Muscle layer of duodenum (tissue), 2 donors: ENCODE data around the gene SKI.

ENCODE experiments used
- H3K27ac ChIP-seq: one replicate; pipeline ENCODE4 v1.7.0; 2013; ENCODE audit warnings: mild to moderate bottlenecking, low read length
- H3K27me3 ChIP-seq: one replicate; pipeline ENCODE4 v1.7.0; 2013; ENCODE audit warnings: low read depth, mild to moderate bottlenecking, control low read depth, low read length
- H3K36me3 ChIP-seq, 2 donors: one replicate each; pipeline ENCODE4 v1.7.0; 2013; ENCODE audit warnings: low read length in 2 of 2, control low read depth in 1 of 2, mild to moderate bottlenecking in 1 of 2; ENCODE audit not compliant: insufficient read depth in 2 of 2, control insufficient read depth in 1 of 2
- H3K4me1 ChIP-seq, 2 donors: one replicate each; pipeline ENCODE4 v1.7.0; 2013; ENCODE audit warnings: low read length in 2 of 2, mild to moderate bottlenecking in 2 of 2, control low read depth in 1 of 2, moderate library complexity in 1 of 2; ENCODE audit not compliant: insufficient read depth in 2 of 2, control insufficient read depth in 1 of 2
- H3K4me3 ChIP-seq, 2 donors: one replicate each; pipeline ENCODE4 v1.7.0; 2013; ENCODE audit warnings: low read length in 2 of 2, low read depth in 1 of 2, mild to moderate bottlenecking in 1 of 2
- H3K9me3 ChIP-seq, 2 donors: one replicate each; pipeline ENCODE4 v1.7.0; 2013; ENCODE audit warnings: low read length in 2 of 2, control low read depth in 1 of 2, mild to moderate bottlenecking in 1 of 2; ENCODE audit not compliant: control insufficient read depth in 1 of 2
- donor health status: healthy.

The SKI gene

GRCh38 chr1:2355373-2356261, 127.5 kb downstream of the SKI start:
- Histone ChIP-seq H3K9me3 (no peaks in the 10 kb centered on the region), H3K36me3 (no peaks in the 10 kb centered on the region), H3K27ac (no peak overlapping the region), H3K4me1 (no peaks in the 10 kb centered on the region), H3K4me3 (no peak overlapping the region), H3K27me3 (no peaks in the 10 kb centered on the region)

- no peaks in the 10 kb centered on the region for H3K36me3 ChIP-seq
- H3K4me3 ChIP-seq: no peak overlapping the region
- H3K9me3 ChIP-seq: no peaks in the 10 kb centered on the region
- no peaks in the 10 kb centered on the region for H3K27me3 ChIP-seq
- H3K4me1 ChIP-seq: no peaks in the 10 kb centered on the region
- H3K27ac ChIP-seq: no peak overlapping the region
These were observed 128.3 kb downstream of the SKI start for GRCh38 chr1:2356401-2356800.

- Histone ChIP-seq H3K27ac (no peak overlapping the region), H3K9me3 (no peaks in the 10 kb centered on the region)
These were observed 129.1 kb downstream of the SKI start for GRCh38 chr1:2356911-2357845.

GRCh38 chr1:2358072-2358471, 130.0 kb downstream of the SKI start:
- no peak overlapping the region for H3K27ac ChIP-seq
- no peaks in the 10 kb centered on the region for H3K27me3 ChIP-seq
- no peaks in the 10 kb centered on the region for H3K9me3 ChIP-seq
- H3K4me1 ChIP-seq: no peaks in the 10 kb centered on the region
- H3K36me3 ChIP-seq: no peaks in the 10 kb centered on the region
- no peak overlapping the region for H3K4me3 ChIP-seq

More at GRCh38 chr1:2356911-2357845, 129.1 kb downstream of the SKI start:
- Histone ChIP-seq H3K36me3 (no peaks in the 10 kb centered on the region), H3K4me1 (no peaks in the 10 kb centered on the region), H3K4me3 (no peak overlapping the region), H3K27me3 (no peaks in the 10 kb centered on the region)

- Histone ChIP-seq H3K36me3 (no peaks in the 10 kb centered on the region), H3K27ac (no peak overlapping the region), H3K4me1 (no peaks in the 10 kb centered on the region), H3K4me3 (no peak overlapping the region), H3K27me3 (no peaks in the 10 kb centered on the region), H3K9me3 (no peaks in the 10 kb centered on the region)
These were observed 130.8 kb downstream of the SKI start for GRCh38 chr1:2358651-2359640.
